NOMO-1 treated with dmso at 0.1 percent for 144 hours (cell line): ENCODE data around the gene ZNF462.

ENCODE experiments used
- DNase-seq: peaks from one replicate; lab custom pipeline; 2025; ENCODE audit not compliant: unreplicated experiment; lab: John Stamatoyannopoulos, UW

Gene ZNF462

GRCh38 chr9:106994463-106994862 is 131.5 kb downstream of the ZNF462 start:
- no peak for DNase-seq

GRCh38 chr9:107000218-107000617 is 137.3 kb downstream of the ZNF462 start:
- DNase-seq: no peak

GRCh38 chr9:107005201-107005600 is 142.2 kb downstream of the ZNF462 start:
- no peak for DNase-seq

- no peak for DNase-seq
Measured at GRCh38 chr9:107007402-107007801, 144.4 kb downstream of the ZNF462 start.

- no peak for DNase-seq
Measured at GRCh38 chr9:107008011-107008410, 145.0 kb downstream of the ZNF462 start.

GRCh38 chr9:107008447-107008846 is 145.5 kb downstream of the ZNF462 start:
- no peak for DNase-seq

GRCh38 chr9:107016383-107016782 is 153.4 kb downstream of the ZNF462 start:
- no peak for DNase-seq

- DNase-seq: no peak
Measured at GRCh38 chr9:107018861-107019545, 156.0 kb downstream of the ZNF462 start.

- DNase-seq: no peak
Measured at GRCh38 chr9:107020040-107020530, 157.1 kb downstream of the ZNF462 start.

- DNase-seq: no peak
Measured at GRCh38 chr9:107024193-107024592, 161.2 kb downstream of the ZNF462 start.

- DNase-seq: no peak
Measured at GRCh38 chr9:107025260-107026035, 162.5 kb downstream of the ZNF462 start.

- no peak for DNase-seq
Measured at GRCh38 chr9:107029146-107029545, 166.2 kb downstream of the ZNF462 start.

- no peak for DNase-seq
Measured at GRCh38 chr9:107033966-107034365, 171.0 kb downstream of the ZNF462 start.

GRCh38 chr9:107034831-107035230 is 171.9 kb downstream of the ZNF462 start:
- DNase-seq: no peak

GRCh38 chr9:107036367-107036766 is 173.4 kb downstream of the ZNF462 start:
- no peak for DNase-seq

- DNase-seq: no peak
Measured at GRCh38 chr9:107039542-107039941, 176.6 kb downstream of the ZNF462 start.

GRCh38 chr9:107042606-107043005 is 179.6 kb downstream of the ZNF462 start:
- no peak for DNase-seq

GRCh38 chr9:107043886-107044285 is 180.9 kb downstream of the ZNF462 start:
- no peak for DNase-seq

GRCh38 chr9:107044872-107045271 is 181.9 kb downstream of the ZNF462 start:
- no peak for DNase-seq

GRCh38 chr9:107046692-107047091 is 183.7 kb downstream of the ZNF462 start:
- no peak for DNase-seq

- DNase-seq: no peak
Measured at GRCh38 chr9:107049046-107049802, 186.3 kb downstream of the ZNF462 start.

- DNase-seq: no peak
Measured at GRCh38 chr9:107049803-107050184, 186.8 kb downstream of the ZNF462 start.
